ENCODE results near the gene CPNE6.
"Not testable (repeated sequence)": the region's sequence is repeated elsewhere in the genome, so short reads cannot be mapped to it uniquely, and the experiment has no call there.

DNA sequence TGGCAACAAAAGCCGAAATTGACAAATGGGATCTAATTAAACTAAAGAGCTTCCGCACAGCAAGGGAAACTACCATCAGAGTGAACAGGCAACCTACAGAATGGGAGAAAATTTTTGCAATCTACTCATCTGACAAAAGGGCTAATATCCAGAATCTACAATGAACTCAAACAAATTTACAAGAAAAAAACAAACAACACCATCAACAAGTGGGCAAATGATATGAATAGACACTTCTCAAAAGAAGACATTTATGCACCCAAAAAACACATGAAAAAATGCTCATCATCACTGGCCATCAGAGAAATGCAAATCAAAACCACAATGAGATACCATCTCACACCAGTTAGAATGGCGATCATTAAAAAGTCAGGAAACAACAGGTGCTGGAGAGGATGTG is 41.7 kb upstream of the CPNE6 start:
- TF ChIP-seq ZC3H10 (CRISPR knock-in tag; IDR thresholded peaks at IDR 0.05); POU6F1 (CRISPR knock-in tag; IDR thresholded peaks at IDR 0.05; ENCODE audit: borderline replicate concordance, low read depth); TCF4 (CRISPR knock-in tag; IDR thresholded peaks at IDR 0.05; ENCODE audit: borderline replicate concordance); ARNTL (CRISPR knock-in tag; IDR thresholded peaks at IDR 0.05; ENCODE audit: borderline replicate concordance, low read depth); CREB5 (CRISPR knock-in tag; IDR thresholded peaks at IDR 0.05; ENCODE audit: low read depth); ZNF8 (CRISPR knock-in tag; IDR thresholded peaks at IDR 0.05); SNAI2 (CRISPR knock-in tag; IDR thresholded peaks at IDR 0.05); ZFP3 (CRISPR knock-in tag; IDR thresholded peaks at IDR 0.05); TOX (CRISPR knock-in tag; IDR thresholded peaks at IDR 0.05; ENCODE audit: borderline replicate concordance); RARB (CRISPR knock-in tag; IDR thresholded peaks at IDR 0.05); PPARA (CRISPR knock-in tag; IDR thresholded peaks at IDR 0.05; ENCODE audit: borderline replicate concordance); GLIS3 (CRISPR knock-in tag; IDR thresholded peaks at IDR 0.05): not testable (repeated sequence)
- TF ChIP-seq, protein P1, sequence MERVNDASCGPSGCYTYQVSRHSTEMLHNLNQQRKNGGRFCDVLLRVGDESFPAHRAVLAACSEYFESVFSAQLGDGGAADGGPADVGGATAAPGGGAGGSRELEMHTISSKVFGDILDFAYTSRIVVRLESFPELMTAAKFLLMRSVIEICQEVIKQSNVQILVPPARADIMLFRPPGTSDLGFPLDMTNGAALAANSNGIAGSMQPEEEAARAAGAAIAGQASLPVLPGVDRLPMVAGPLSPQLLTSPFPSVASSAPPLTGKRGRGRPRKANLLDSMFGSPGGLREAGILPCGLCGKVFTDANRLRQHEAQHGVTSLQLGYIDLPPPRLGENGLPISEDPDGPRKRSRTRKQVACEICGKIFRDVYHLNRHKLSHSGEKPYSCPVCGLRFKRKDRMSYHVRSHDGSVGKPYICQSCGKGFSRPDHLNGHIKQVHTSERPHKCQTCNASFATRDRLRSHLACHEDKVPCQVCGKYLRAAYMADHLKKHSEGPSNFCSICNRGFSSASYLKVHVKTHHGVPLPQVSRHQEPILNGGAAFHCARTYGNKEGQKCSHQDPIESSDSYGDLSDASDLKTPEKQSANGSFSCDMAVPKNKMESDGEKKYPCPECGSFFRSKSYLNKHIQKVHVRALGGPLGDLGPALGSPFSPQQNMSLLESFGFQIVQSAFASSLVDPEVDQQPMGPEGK (CRISPR knock-in tag; IDR thresholded peaks at IDR 0.05; ENCODE audit: borderline replicate concordance): not testable (repeated sequence)

Measured in SK-N-SH treated with all-trans-retinoic acid at 6 μM for 48 hours (cell line).